ENCODE results near the gene PDIA5.
"Not testable (repeated sequence)": the region's sequence is repeated elsewhere in the genome, so short reads cannot be mapped to it uniquely, and the experiment has no call there.

PDIA5 gene

DNA sequence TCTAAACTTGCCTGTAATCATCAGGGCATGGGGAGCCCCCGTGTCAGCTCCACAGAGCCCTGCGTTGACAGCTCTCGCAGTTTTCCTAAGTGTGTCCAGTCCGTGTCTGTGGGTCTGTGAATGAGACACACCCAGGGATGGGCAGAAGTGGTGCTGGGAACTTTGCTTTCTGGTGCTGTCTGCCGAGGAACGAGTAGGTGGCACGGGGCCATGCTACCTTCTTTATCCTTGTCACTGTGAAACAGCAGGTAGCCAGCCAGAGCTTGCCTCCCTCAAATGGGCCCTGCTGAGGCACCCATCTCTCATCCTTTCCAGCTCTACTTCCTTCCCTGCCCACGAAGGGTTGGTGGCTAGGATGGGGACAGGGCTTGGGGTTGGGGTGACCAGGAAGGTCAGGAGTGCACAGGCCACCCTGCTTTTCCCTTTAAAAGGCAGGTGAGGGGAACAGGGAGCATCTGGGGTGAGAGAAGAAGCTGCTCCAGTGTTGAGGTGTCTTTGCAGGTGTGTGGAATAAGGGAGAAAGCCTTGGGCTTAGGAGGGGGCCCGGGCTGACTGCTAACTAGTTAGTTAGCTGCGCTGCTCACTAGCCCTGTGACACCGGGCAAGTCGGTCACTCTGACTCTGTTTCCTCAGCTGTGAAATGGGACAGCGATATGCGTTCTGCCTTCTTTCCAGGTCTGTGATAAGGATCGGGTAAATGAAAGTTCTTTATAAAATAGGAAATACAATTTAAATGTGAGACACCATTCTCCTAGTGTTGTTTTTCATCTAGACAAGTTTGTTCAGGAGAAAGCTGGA, 27.9 kb downstream of the PDIA5 start:
- DNase-seq, result no peak

DNA sequence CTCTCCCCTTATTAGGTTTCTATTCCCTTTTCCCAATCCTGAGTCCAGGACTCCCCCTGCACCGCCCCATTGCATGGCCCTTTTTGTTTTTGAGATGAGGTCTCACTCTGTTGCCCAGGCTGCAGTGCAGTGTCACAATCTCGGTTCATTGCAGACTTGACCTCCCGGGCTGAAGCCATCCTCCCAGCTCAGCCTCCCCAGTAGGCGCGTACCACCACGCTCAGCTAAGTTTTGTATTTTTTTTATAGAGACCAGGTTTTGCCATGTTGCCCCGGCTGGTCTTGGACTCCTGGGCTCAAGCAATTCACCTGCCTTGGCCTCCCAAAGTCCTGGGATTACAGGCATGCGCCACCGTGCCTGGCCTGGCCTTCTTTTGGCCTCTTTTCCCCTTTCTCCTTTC, 29.3 kb downstream of the PDIA5 start:
- DNase-seq, result no peak

DNA sequence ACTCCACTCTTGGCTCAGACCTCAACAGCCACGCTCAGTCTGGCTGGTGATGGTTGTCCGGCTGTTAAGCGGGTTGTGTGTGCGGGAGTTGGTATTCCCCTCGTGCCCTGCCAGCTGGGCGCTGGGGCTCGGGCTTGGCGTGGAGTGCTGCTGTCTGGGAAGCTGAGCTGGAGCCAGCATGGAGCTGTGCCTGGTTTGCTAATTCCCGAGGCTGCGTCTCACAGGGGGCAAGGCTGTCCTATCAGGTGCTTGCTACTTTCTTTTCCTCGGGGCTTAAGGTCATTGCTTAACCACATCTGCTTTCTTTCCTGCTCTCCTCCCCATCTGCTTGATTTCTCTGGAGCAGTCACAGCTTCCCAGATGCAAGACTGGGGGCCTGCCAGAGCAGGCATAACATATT, 29.9 kb downstream of the PDIA5 start:
- no peak for DNase-seq

DNA sequence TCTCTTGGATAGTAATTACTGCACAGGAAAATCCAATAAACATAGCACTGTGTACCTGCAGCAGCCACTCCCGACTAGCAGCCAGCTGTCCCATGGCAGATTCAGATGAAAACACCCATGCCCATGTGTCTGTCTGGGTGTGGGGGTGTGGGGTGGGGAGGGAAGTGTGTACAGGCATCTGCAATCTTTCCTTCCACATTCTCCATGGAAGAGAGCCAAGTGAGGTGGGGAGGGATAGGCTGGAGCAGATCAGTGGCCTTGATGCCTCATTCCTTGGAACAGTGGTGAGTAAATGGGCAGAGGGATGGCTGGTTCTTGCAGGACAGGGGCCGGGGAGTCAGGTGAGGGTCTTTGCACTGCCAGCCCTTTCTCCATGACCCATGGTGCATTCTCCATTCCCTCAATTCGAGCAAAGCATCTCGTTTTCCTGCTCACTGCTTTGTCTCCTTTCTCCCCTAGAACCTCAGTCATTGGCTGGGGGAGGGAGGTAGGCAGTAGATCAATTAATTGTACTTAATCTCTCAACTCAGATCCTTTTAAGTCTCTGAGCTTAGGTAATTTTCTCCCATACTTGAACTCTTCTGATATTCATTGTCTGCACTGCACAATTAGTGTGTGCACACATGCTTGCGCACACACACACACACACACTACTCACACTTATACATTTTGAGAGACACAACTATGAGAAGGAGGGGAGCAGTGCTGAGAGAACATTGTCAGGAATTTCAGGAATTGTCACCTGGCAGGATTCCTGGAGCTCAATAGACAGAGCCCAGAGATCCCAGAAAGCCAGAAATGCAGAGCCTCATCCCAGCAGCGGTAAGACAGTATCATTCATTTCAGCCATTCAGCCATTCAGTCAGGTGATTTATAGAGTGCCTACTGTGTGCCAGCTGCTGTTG, 31.9 kb downstream of the PDIA5 start:
- no peak for DNase-seq

DNA sequence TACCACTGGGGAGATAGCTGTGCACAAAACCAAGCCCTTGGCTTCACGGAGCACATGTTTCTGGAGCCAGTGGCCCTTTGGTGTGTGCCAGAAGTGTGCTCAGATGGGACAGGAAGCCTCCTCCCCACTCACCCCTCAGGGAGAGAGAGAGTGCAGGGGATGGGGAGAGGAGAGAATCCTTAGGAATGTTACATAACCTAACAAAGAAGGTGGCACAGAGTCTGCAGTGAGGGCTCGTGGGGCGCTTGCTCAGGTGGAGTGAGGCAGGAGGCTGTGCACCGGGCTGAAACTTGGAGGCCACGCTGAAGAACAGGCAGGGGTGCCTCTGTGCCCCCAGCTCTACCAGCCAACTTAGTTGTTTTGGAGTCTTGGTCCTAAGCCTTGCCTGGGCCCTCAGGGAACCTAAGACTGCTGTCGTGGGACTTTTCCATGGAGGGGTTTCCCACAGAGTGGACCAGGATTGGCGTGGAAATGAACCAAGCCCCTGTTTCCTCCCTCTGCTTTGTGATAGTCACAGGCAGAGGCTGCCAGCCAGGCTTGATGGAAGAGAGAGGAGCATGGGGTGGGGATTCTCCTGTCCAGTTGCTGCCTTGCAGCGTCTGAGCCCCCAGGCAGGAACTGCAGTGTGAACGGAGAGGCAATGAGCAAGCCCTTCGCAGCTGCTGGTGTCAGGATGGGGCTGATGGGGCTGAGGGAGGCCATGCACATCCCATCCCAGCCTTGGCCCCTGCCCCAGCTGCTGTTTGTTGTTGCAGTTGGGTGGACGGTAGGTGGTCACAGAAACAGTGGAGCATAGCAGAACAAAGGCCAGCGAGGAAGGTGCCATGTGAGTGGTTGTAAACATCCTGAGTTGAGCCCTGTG, 32.7 kb downstream of the PDIA5 start:
- no peak for DNase-seq

DNA sequence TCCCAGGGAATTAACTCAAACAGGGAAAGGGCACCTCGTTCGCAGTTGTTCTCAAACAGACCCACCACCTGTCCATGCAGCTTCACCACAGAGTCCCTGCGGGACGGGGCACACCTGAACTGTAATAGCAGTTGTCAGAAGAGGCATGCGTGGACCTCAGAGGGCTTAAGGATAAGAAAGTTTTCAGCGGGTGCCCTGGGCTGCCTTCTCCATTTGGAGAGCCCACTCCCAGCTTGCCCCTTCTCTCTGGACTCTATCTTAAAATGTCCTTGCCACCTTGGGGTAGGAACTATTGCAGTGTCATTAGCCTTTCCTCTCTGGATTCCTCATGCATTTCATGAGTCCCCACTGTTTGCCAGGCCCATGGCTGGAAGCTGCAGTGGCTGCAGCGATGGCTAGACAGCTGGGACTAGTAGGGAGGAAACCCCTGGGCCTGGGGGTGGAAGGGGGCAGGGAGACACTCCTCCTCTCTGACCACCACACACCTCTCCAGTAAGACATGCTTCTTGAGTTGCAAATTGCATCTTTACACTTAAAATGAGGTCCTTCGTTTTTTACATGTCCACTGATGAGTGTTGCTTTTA, 33.5 kb downstream of the PDIA5 start:
- no peak for DNase-seq

DNA sequence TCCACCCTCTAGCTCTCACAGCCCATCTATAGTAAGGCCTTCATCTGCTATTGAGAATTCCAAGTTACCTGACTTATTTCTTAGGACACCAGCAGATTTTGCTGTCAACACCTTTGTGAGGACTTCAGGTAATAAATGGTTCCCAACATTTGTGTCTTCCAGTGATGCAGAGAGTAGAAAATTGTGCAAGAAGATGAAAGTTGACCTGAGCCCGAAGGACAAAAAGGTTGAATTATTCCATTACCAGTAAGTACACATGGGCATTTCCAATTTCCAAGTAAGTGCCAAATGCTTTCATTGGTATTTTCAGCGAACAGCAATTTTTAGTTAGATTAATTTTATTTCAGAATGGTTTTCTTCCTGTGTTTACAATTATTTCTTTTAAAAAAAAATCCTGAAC, 35.4 kb downstream of the PDIA5 start:
- DNase-seq, result no peak

DNA sequence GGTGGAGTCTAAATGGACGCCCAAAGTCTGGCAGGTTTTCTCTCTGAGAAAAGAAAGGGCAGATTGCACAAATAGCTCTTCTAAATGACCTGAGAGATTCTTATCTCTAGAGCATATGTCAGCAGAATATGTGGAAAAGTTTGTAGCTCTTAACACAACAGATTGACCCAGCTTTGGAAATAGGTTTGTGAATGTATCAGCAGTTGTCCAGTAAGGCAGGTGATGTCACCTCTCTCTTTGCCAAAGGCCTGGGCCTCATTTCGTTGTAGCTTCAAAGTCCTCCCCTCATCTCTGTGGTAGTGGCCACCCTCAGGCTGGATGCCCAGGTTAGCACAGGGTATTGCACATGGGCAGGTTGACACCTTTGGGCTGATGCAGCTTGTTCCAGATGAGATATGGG, 36.0 kb downstream of the PDIA5 start:
- no peak for DNase-seq

DNA sequence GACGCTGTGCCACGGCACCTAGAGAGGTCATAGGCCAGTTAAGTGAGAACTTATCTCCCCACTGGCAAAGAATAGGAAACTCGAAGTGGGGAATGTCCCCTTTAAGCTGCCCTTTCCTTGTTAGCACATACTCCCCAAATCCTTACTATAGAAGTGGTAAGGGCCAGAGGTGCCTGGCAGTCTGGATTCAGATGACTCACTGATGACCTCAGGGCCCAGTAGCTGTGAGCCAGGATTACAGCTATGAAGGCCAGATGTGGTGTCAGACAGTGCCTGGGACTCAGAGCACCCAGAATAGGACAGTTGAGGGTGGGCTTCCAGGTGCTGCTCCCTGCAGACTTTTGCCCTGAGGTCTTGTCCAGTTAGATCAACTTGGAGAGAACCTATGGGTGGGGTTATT, 37.7 kb downstream of the PDIA5 start:
- no peak for DNase-seq

DNA sequence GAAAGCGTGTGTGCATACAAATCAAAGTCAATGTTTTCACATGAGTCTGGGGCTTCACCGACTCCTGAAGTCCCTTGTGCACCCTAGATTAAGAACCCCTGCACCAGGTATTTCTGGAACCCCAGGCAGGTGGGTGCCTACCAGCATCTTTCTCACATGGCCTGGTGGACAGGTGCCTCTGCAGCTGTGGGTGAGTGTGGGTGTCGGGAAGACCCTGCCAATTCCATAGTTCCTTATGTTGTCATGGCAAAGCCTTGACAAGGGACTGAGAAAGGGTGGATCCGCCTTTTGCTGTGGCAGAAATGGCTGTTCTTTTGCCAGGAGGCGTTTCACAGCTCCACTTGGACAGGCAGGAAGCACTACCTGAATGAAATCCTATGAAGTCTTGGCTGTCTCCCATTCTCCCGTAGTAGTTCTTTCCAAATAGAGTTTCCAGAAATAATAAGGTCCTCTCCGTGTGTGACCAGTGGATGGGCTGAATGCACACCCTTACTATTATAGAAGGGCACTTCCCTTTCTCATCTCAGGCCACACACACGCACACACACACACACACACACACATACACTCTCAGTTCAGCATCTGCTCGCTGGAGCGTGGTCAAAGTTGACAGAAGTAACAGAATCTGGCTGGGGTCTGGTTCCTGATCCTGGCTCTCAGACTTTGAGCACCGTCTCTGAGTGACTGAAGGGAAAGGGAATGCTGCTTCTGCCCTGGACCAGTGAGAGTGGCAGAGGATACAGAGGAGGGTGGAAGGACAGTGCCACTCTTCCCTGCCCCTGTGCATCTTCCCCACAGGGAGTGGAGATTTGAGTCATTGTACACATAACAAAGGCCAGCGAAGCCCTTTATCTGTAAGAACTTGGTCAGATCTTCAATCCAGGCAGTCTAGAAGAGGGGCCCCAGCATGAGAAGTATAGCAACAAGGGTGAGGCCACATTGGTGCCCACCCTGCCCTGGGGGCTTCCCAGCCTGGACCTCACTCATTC, 38.7 kb downstream of the PDIA5 start:
- DNase-seq, result no peak

DNA sequence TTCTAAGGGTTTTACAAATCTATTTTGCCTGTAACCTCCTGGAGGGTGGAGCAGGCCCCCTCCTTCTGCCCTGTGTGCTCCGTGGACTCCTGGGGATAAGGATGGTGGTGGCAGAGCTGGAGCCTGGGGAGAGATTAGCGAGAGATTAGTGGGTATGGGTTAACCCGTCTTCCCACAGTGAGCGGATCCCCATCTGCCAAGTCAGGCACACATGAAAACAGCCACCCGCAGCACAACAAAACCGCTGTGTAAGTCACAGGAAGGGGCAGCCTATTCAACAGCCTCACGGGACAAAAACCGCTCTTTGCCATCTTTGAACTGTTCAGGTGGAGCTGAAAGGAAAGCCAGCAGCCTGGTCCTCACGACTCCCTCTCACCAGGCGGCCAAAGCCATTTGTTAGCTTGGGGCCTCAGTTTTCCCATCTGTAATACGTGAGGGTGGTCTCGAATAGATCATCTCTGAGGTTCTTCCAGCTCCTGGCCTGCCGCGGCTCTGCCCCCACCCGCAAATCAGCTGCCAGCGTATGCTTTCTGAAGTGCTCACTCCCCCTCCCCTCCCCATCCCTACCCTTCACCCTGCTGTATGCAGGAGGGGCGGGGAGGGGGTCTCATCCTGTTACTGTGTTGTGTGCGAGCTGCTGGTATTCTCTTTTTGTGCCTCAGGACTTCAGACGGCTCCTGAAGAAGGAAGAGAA, 43.6 kb downstream of the PDIA5 start:
- no peak for DNase-seq

DNA sequence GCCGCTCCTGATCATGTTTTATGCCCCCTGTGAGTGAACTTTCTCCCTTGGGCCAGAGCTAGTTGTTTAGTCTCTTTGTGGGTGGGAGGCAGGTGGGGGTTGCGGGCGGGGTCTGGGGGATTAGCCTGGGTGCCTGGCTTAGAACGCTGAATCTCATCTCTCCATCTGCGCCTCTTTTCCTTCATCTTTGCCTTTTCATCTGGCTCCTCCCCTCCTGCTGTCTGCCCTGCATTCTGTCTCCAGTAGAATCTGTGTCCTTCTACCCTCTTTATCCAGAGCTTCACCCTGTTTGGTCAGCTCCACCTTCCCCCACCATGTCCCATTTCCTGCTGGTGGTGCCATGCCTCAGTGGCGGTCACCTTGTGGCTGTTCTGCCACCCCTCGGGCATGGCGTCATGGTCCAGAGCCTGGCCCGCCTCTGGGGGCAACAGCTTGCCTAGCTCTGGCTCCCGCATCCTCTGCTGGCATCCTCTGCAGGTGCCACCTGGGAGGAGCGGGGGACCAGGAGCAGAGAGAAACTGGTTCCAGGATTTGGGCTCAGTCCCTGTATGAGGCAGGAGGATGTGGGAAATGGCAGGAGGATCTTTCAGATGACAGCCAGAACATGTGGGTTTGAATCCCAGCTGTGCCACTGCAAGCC, 44.3 kb downstream of the PDIA5 start:
- no peak for DNase-seq

DNA sequence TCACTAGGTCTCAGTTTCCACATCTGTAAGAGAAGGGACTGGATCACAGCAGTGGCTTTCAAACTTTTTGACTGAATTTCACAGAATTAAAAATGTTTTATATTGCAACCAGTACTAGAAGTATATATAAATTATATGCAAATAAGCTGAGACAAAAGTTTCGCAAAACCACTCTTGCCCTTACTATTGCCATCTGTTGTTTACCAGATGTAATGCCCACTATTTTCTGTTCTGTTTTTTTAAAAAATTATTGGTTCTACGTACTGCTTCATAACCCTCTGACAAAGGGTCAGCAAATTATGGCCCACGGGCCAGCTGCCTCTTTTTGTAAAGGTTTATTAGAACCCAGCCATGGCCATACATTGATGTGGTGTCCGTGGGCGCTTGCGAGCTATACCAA, 44.8 kb downstream of the PDIA5 start:
- DNase-seq, result no peak

DNA sequence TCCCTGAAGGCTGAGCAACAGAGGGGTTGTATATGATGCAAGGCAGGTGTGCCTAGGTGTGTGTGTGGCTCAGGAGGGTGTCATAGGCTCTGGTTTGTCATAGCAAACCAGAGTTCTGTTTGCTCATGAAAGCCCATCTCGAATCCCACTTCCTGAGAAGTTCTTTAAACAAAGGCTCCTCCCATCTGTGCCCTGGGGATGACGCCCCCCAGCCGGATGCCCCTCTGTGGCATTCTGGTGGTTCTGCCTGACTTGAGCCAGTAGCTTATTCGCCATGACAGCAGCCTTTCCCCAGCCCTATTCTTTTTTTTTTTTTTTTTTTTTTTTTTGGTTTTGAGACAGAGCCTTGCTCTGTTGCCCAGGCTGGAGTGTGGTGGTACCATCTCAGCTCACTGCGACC, 45.4 kb downstream of the PDIA5 start:
- no peak for DNase-seq

DNA sequence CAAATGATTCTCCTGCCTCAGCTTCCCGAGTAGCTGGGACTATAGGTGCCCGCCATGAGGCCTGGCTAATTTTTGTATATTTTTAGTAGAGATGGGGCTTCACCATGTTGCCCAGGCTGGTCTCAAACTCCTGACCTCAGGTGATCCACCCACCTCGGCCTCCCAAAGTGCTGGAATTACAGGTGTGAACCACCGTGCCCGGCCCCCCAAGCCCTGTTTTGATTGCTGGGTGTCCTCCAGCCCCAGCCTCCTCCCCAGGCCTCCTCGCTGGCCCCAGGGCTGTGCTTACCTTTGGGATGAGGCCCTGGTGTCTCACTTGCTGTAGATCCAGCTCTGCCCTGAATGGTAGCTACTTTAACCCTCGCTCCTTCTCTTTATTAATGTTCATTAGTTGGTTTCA, 45.8 kb downstream of the PDIA5 start:
- not testable (repeated sequence) for DNase-seq

DNA sequence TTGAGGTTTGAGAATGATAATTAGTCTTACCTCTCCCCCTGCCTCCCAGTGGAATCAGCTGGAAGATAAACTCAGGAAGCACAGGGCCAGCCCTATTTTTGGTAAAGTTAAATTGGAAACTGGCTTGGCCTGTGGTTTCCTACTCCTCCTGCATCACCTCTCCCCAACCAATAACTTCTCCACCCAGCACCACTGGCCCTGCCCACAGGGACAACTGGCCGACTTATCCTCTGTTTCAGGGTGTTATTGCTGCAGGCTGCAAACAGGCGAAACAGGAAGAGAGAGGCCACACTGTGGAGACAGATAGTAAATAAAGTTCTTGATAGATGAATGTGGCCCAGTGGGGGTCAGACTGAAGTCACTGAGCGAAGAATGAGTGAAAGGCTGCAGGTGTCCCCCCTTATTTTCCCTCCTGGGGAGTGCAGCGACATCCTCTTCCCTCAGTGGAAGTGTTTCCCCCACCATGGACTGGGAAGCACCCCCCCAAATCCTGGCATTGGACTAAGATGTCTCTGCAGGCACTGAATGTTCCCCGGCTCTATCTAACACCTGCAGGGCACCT, 47.1 kb downstream of the PDIA5 start:
- DNase-seq, result no peak

DNA sequence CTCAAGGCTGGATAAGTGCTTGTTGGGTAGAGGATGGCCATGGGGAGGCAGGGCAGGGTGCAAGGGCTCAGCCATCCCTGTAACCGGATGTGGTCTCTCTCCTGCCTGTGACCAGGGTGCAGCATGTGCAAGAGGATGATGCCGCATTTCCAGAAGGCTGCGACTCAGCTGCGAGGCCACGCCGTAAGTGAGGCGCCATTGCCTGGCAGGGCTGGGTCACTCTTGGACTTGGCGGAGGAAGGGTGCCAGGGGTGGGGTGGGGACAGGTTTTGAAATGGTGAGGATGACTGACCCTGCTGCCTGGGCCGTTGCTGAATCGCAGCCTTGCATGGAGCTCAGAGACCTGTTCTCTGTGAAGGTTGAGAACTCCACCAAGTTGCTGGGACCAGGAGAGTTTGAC, 49.3 kb downstream of the PDIA5 start:
- DNase-seq, result no peak

DNA sequence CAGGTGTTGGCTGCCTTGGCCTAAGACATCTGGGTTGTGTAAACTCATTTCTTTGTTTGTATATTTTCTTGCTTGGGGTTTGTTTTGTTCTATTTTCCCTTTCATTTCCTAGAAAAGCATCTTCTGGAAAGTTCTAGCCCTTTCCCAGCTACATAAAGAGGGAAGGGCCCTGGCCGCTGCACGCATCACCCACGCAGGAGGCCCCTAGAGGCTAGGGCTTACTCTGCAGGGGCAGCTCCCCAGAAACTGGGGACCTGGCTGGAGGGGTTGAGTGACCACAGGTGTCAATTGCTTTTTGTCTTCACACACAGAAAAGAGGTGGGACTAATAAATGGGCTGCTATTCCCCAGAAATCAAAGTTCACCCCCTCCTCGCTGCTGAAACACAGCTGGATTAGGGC, 52.6 kb downstream of the PDIA5 start:
- no peak for DNase-seq

DNA sequence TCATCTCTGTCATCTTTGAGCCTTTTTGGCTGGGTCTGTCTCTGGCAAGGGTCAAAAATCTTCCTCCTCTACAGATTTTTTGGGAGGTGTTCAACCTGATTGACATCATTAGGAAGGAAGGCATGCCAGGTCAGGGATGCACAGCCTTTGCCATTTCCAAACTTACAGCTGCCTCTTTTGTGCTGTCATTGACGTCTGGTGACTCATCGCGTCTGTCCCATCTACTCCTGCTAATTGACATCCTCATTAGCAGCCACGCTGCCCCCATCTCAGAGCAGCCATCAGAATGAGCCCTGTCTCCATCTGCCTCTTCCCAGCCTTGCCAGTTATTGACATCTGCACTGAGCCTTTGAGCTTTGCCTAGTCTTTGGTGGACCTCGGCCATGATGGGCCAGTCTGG, 53.0 kb downstream of the PDIA5 start:
- DNase-seq, result no peak

DNA sequence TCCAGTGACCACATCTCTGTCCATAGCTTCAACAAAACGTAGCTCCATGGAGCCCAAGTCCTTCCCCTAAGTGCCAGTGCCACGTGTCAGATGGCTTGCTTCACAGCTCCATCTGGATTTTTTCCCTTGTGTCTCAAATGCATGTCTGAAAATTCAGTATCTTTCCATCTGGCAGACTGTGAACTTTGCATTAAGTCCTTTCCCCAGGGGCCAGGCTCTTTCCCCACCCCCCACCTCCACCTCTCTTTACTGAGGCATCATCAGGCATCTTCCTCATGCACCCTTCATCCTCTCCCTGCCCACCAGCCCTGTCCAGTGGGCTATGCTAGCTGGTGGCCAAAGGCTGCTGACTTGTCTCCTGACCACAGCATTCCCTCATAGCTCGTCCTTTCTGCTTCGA, 53.7 kb downstream of the PDIA5 start:
- DNase-seq, result no peak

Measured in activated naive CD4-positive, alpha-beta T cell (primary cell).